LNCaP clone FGC (cell line): ENCODE data around the gene BBS7.

Experiments used
- DNase-seq: peaks from one replicate; pipeline ENCODE4 v3.0.0-alpha.2; 2011; ENCODE audit warnings: low read depth
- H3K4me3 ChIP-seq: 2 replicates; pipeline ENCODE4 v1.5.1; 2011; ENCODE audit warnings: mild to moderate bottlenecking, low read depth, low read length, control low read depth
- CTCF ChIP-seq: IDR thresholded peaks from 2 replicates; pipeline ENCODE4 v1.5.1; 2012; ENCODE audit warnings: mild to moderate bottlenecking; ENCODE audit not compliant: control insufficient read depth, insufficient read depth; ENCODE audit errors: extremely low read depth

BBS7 gene

DNA sequence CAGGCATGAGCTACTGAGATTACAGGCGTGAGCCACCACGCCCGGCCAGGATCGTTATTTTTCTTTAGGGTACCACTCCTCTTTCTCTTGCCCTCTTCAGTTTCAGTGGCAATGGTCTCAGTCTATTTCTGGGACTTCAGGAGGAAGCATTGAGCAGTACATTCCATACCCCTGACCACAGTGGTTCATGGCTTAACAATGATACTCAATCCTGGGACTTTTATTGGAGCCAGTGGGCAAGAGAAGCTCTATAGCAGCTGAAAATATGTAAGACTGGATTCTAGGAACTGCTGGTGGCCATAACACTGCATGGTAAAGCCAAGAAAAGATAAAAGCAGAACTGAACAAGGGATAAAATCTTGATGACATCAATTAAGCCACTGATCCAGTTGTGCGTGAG is 40.8 kb downstream of the BBS7 start:
- no peak overlapping the region for H3K4me3 ChIP-seq
- no peak for TF ChIP-seq CTCF
- DNase-seq = no peak

DNA sequence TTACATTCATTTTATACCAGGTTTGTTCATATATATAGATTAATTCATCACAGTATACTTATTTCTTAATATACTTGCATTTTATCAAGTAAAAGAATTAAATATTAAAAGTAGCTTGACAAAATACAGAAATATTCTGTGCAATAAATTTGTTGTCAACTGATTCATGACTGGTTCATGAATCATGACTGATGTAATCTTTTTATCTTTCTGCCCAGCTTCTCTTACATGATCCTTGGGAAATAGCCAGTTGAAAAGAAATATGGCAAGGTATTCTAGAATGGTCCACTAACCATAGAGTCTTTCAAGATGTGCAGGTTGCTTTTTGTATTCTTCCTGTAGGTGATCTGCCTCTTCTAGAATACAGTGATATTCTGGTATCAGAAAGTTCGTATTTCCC is 42.4 kb downstream of the BBS7 start:
- DNase-seq = no peak
- TF ChIP-seq CTCF = no peak

DNA sequence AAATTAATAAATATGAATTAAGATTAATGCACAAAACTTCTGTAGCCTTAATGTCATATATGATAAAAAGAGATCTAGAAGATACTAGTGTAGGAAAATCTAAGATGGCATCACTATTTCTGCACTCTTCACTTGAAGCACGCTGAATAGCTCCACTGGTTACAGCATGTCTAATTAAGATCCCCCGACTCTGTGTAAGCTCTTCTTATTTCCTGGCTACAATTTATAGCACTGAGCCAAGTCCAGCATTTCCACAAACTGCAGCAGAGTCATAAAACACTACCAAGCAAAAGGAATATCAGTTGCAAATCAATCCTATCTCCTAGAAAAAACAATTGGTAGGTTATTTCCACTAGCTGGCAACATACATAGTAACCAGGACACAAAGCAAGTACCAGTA is 45.3 kb downstream of the BBS7 start:
- no peak for TF ChIP-seq CTCF
- no peak for DNase-seq

More for the DNA sequence above, 42.4 kb downstream of the BBS7 start:
- H3K4me3 ChIP-seq = no peak overlapping the region

DNA sequence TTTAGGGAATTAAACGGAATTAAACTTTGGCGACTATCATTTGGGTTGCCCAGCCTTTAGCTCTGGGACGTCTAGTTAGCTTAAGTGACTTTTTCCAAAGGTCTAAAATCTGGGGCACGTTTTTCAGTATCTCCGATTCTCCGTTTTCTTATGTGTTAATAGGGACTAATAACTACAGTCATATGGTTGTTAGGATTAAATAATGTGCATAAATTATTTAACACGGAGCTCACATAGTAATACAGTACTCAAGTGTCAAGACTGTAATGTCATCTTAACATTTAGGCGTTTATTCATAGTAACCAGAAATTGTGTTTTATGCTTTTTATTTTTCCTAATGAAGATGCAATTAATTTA is 46.1 kb downstream of the BBS7 start:
- H3K4me3 ChIP-seq = peak overlapping the region; percentile 91

More for the DNA sequence above, 45.3 kb downstream of the BBS7 start:
- no peak overlapping the region for H3K4me3 ChIP-seq

GRCh38 chr4:121823505-121824170 is 46.6 kb downstream of the BBS7 start, which contains the start of gene CCNA2:
TSS of gene CCNA2 (minus strand) at chr4:121823883. CDS start at chr4:121823628, 255 bp downstream.
- DNase-seq = peak; percentile 90
- H3K4me3 ChIP-seq = peak within 1 kb of the TSS; percentile 91
- TF ChIP-seq CTCF = peak; percentile 9; the same call in 1 of the 2 replicates

More for the DNA sequence above, 46.1 kb downstream of the BBS7 start:
- DNase-seq = no peak
- no peak for TF ChIP-seq CTCF

DNA sequence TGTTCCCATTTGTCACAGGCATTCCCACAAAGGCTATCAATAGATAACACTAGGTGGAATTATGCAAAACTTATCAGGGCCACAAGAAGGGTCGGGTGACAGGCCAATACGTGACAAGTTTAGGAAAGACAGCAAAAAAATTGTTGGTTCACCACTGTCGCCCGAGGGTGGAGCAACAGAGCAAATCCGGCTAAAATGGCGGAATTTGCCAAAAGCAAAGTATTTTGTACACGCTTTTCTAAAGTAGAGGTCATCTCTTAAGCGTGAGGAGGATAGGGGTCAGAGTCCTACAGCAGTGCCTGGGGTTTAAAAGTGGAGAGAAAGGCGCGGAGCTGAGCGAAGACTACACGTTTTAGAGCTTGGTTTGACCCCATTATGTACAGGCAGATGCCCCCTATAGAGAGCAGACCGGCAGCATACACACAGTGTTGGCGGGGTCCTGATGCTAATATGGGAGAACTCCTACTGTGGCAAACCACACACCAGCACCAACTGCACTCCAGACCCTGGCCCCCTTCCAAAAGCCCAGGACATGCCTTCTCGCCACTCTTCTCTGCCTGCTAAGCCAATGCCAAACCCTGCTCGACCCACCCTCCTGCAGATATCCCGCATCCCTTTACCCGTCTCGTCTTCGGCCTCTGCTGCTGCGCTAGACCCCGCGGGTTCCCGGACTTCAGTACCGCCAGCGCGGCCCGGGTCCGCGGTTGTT is 47.3 kb downstream of the BBS7 start:
- no peak for DNase-seq
- 0 out of 2 replicates have a peak, but pooled peaks have one; percentile 13 for TF ChIP-seq CTCF
- H3K4me3 ChIP-seq = peak overlapping the region; percentile 91
